ENCODE measurements around the gene RNMT. TPM values are rescaled to one million over a fixed set of nuclear protein-coding genes. Genes with fewer than 3 reads are reported as not detected.

The RNMT gene
- total RNA-seq, 1 experiment from 2014 or later, result 58.0 TPM

DNA sequence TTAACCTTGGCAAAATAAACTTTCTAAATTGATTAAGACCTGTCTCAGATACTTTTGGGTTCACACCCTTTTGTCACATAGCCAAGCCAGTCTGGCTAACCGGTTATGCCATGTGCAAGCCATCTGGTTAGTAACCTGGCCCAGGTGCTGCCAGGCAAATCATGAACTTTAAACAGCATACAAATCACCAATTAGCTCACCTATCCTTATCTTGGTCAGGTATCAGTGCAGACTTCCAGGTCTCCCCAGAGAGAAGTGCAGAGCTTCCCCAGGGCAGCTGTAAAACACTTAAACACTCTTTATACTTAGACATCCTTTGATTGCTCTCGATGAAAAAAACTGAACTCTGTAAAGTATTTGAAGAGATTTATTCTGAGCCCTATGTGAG, 82.6 kb downstream of the RNMT start:
- intact Hi-C loops (cut with micrococcal nuclease), result no loop called here
- BruUV-seq (replicated peaks), result no TSS peak
- Histone ChIP-seq H3K27ac (ENCODE audit: low read depth, low read length) (no peak overlapping the region), H4K20me1 (ENCODE audit: insufficient read depth) (no peaks in the 10 kb centered on the region), H2AFZ (ENCODE audit: low read depth, low read length, poor library complexity, severe bottlenecking) (no peak overlapping the region), H3K9me3 (ENCODE audit: control insufficient read depth in 1 of 2, insufficient read depth in 1 of 2, low read depth in 1 of 2, low read length in 2 of 2) (no peaks in the 10 kb centered on the region), H3K36me3 (ENCODE audit: control insufficient read depth in 1 of 2, insufficient read depth in 2 of 2, low read length in 2 of 2) (no peaks in the 10 kb centered on the region), H3K27me3 (ENCODE audit: insufficient read depth, low read length) (no peaks in the 10 kb centered on the region), H3K4me3 (replicated peaks in 1 of 2; ENCODE audit: low read depth in 1 of 2, low read length in 2 of 2) (no peak overlapping the region), H3K4me1 (ENCODE audit: control insufficient read depth in 1 of 2, insufficient read depth in 2 of 2, low read length in 2 of 2) (peaks cover 9 to 15% of the 10 kb centered on the region in 2 experiments), H3K9ac (ENCODE audit: low read length) (no peak overlapping the region), H3K9me2 (ENCODE audit: insufficient read depth) (no peaks in the 10 kb centered on the region), H3K79me2 (ENCODE audit: insufficient read depth, low read length) (no peaks in the 10 kb centered on the region), H3K4me2 (ENCODE audit: low read length) (no peak overlapping the region)
- ChIA-PET RAD21 (ENCODE audit: low non-redundant PET in 1 of 2, low total read pairs in 2 of 2, uncharacterized antibody in 2 of 2, unreplicated experiment in 2 of 2) (no interaction called here), POLR2A (no interaction called here), CTCF (no interaction called here)
- ATAC-seq, result no peak
- no peak for DNase-seq (ENCODE audit: low read depth, low spot score)
- TF ChIP-seq ZFX (IDR thresholded peaks at IDR 0.05) (no peak), EGR1 (IDR thresholded peaks at IDR 0.05; ENCODE audit: low read depth) (no peak), YY1 (IDR thresholded peaks at IDR 0.05; ENCODE audit: extremely low read depth, insufficient replicate concordance, low read depth, low read length) (no peak), ELF1 (IDR thresholded peaks at IDR 0.05; ENCODE audit: borderline replicate concordance, low read depth) (no peak), ZBTB33 (IDR thresholded peaks at IDR 0.05; ENCODE audit: extremely low read depth, insufficient replicate concordance, low read length) (no peak), SP1 (IDR thresholded peaks at IDR 0.05; ENCODE audit: low read depth) (no peak), JUND (IDR thresholded peaks at IDR 0.05) (no peak), POLR2AphosphoS5 (IDR thresholded peaks at IDR 0.05; ENCODE audit: low read depth, low read length) (no peak), RAD21 (IDR thresholded peaks at IDR 0.05; ENCODE audit: low read depth) (no peak), CBX3 (IDR thresholded peaks at IDR 0.05; ENCODE audit: low read depth) (no peak), EZH2phosphoT487 (IDR thresholded peaks at IDR 0.05; ENCODE audit: borderline replicate concordance) (no peak), CEBPB (IDR thresholded peaks at IDR 0.05; ENCODE audit: low read depth) (no peak), FOSL1 (IDR thresholded peaks at IDR 0.05; ENCODE audit: low read depth) (no peak), TCF7L2 (IDR thresholded peaks at IDR 0.05; ENCODE audit: borderline replicate concordance, extremely low read depth, insufficient read depth, insufficient read length) (no peak)
- TF ChIP-seq, protein P1, sequence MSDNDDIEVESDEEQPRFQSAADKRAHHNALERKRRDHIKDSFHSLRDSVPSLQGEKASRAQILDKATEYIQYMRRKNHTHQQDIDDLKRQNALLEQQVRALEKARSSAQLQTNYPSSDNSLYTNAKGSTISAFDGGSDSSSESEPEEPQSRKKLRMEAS (IDR thresholded peaks at IDR 0.05), result no peak
- TF ChIP-seq, protein P2, sequence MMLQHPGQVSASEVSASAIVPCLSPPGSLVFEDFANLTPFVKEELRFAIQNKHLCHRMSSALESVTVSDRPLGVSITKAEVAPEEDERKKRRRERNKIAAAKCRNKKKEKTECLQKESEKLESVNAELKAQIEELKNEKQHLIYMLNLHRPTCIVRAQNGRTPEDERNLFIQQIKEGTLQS (IDR thresholded peaks at IDR 0.05), result no peak

Measured in HCT116 (cell line).